Activated CD4-positive, alpha-beta T cell treated with anti-CD3 and anti-CD28 coated beads for 36 hours (primary cell): Measurements from ENCODE around the gene RUFY2. TPM values are rescaled to one million over a fixed set of nuclear protein-coding genes. Genes with fewer than 3 reads are reported as not detected.
"Not testable (repeated sequence)": the region's sequence is repeated elsewhere in the genome, so short reads cannot be mapped to it uniquely, and the experiment has no call there.

Experiments
- ATAC-seq: fragments of 200-7000 bp; cut with Tn5 transposase; one replicate; pipeline ENCODE4 v1.10.0; 2021; ENCODE audit warnings: mild to moderate bottlenecking, moderate library complexity
- CTCF ChIA-PET: fragments of 350-600 bp; sonication (Branson Sonifier 250); formaldehyde crosslinking; loops from one replicate; lab custom pipeline; 2021; ENCODE audit warnings: antibody characterized with exemption; lab: Charles Lee
- POLR2A ChIA-PET: fragments of 350-600 bp; sonication (Branson Sonifier 250); formaldehyde crosslinking; loops from one replicate; lab custom pipeline; 2021; ENCODE audit warnings: antibody characterized with exemption, inconsistent platforms; lab: Charles Lee
- DNase-seq: peaks from one replicate; pipeline ENCODE4 v3.0.0-alpha.2; 2020
- H3K27ac Mint-ChIP-seq: one replicate; pipeline ENCODE4 v1.8.0; 2021; ENCODE audit warnings: mixed read lengths
- H3K27me3 Mint-ChIP-seq: one replicate; pipeline ENCODE4 v1.8.0; 2021; ENCODE audit warnings: mixed read lengths
- H3K36me3 Mint-ChIP-seq: one replicate; pipeline ENCODE4 v1.8.0; 2021; ENCODE audit warnings: low read depth, mixed read lengths
- H3K4me1 Mint-ChIP-seq: one replicate; pipeline ENCODE4 v1.8.0; 2021; ENCODE audit warnings: mixed read lengths
- H3K4me3 Mint-ChIP-seq: one replicate; pipeline ENCODE4 v1.8.0; 2021; ENCODE audit warnings: mild to moderate bottlenecking, moderate library complexity, mixed read lengths
- H3K9me3 Mint-ChIP-seq: one replicate; pipeline ENCODE4 v1.8.0; 2021; ENCODE audit warnings: low read depth, mixed read lengths
- intact Hi-C, 2 experiments: fragments of 100-400 bp; cut with DNase I in 1 of 2; cut with micrococcal nuclease in 1 of 2; formaldehyde crosslinking; loops; one replicate each; pipeline versions ENCODE4 v1.14.2 to v1.15.1; 2022 to 2024; cut with DNase I, micrococcal nuclease
- total RNA-seq, 2 experiments: library from RNA; stranded (reverse); gene quantifications; one replicate each; pipeline ENCODE4 v1.2.3, GENCODE V29; 2021

Gene RUFY2
- total RNA-seq, 2 experiments from 2014 or later, result 9.1 to 9.5 TPM

DNA sequence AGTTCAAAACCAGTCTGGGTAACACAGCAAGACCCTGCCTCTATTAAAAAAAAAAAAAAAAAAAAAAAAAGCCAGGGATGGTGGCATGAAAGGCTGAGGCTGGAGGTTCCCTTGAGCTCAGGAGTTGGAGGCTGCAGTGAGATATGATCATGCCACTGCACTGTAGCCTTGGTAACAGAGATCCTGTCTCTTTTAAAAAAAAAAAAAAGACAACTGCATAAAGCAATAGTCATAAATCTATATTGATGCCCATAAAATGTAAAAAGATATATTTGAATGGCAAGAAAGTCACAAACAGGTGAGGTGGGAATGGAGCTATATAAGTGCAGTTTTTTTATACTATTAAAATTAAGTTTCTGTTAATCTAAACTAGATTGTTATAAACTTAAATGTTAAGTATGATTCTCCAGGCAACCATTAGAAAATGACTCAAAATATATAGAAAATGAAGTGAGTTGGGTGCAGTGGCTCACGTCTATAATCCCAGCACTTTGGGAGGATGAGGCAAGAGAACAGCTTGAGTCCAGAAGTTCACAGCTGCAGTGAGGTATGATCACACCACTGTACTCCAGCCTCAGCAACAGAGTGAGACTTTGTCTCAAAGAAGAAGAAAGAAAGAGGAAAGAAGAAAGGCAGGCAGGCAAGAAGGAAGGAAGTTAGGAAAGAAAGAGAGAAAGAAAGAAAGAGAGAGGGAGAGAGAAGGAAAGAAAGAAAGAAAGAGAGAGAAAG, 88.6 kb downstream of the RUFY2 start:
- CTCF ChIA-PET, result no interaction called here
- intact Hi-C loops, result no loop called here
- POLR2A ChIA-PET, result interaction anchor here (0.7 kb wide), 1 partner anchor 482 kb away, joined by 4 read pairs; no protein-coding TSS in a partner anchor
- Mint-ChIP-seq H3K27ac (no peak overlapping the region), H3K9me3 (peaks cover 12% of the 10 kb centered on the region), H3K27me3 (no peaks in the 10 kb centered on the region), H3K36me3 (peaks cover 6% of the 10 kb centered on the region), H3K4me1 (peaks cover 8% of the 10 kb centered on the region), H3K4me3 (no peak overlapping the region)
- ATAC-seq, result no peak
- no peak for DNase-seq

DNA sequence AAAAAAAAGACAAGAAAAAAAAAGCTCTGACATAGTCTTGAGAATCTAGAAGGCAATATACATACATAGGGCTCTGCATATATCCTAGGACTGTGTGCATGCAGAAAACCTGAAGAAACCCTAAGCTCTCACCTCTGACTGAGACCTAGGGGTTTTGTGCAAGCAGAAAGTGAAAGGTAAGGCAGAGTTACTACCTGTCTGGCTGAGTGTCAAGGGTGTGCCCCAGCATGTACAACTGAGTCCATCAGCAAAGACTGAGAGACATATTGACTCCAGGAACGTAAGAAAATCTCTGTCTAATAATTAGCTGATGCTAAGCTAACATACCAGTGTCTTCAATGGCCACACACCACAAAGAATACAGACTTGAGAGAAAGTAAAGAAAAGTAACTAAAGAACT, 91.5 kb downstream of the RUFY2 start:
- H3K4me3 Mint-ChIP-seq, result no peak overlapping the region
- H3K36me3 Mint-ChIP-seq, result peaks cover 6% of the 10 kb centered on the region
- CTCF ChIA-PET, result interaction anchor here (0.9 kb wide), 1 partner anchor 103 kb away, joined by 3 read pairs; no protein-coding TSS in a partner anchor
- H3K9me3 Mint-ChIP-seq, result peaks cover 12% of the 10 kb centered on the region
- intact Hi-C loops, result no loop called here
- POLR2A ChIA-PET, result no interaction called here
- H3K27ac Mint-ChIP-seq, result no peak overlapping the region
- ATAC-seq (no peak), DNase-seq (no peak)
- H3K27me3 Mint-ChIP-seq, result no peaks in the 10 kb centered on the region
- peaks cover 8% of the 10 kb centered on the region for H3K4me1 Mint-ChIP-seq

DNA sequence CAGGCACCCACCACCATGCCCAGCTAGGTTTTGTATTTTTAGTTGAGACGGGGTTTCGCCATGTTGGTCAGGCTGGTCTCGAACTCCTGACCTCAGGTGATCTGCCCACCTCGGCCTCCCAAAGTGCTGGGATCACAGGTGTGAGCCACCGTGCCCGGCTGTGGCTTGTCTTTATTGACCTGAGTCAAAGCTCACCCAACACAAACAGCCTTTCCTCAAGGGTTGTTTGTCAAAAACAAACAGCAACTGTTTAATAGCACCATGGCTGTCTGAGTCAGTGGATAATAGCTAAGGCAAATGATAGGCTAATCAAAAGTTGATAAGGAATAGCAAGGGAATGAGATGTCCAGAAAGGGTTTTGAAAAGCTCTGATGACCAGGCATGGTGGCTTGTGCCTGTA, 92.1 kb downstream of the RUFY2 start:
- intact Hi-C loops, POLR2A ChIA-PET, H3K27me3 Mint-ChIP-seq, H3K27ac Mint-ChIP-seq, DNase-seq, H3K4me1 Mint-ChIP-seq, ATAC-seq, H3K36me3 Mint-ChIP-seq, H3K4me3 Mint-ChIP-seq: not testable (repeated sequence)
- H3K9me3 Mint-ChIP-seq, result peaks cover 12% of the 10 kb centered on the region
- CTCF ChIA-PET, result interaction anchor here (0.6 to 1.9 kb wide), 5 partner anchors 11 to 529 kb away, joined by 3 to 9 read pairs (median 5); no protein-coding TSS in a partner anchor

DNA sequence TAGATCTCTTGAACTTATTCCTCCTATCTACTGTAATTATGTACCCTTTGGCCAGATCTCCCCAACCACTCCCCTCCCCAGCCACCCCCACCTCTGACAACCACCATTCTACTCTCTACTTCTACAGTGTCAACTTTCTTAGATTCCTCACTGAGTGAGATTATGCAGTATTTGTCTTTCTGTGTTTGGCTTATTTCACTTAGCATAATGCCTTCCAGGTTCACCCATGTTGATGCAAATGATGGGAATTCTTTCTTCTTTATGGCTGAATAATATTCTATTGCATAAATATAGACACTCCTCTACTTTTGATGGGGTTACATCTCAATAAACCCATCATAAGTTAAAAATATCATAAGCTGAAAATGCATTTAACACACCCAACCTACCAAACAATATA, 96.5 kb downstream of the RUFY2 start:
- ChIA-PET CTCF (interaction anchor here (1.1 to 1.8 kb wide), 2 partner anchors 9 to 98 kb away, joined by 3 to 5 read pairs; no protein-coding TSS in a partner anchor), POLR2A (no interaction called here)
- no peak overlapping the region for H3K4me3 Mint-ChIP-seq
- DNase-seq (no peak), ATAC-seq (no peak)
- intact Hi-C loops, result no loop called here
- H3K9me3 Mint-ChIP-seq, result no peaks in the 10 kb centered on the region
- no peaks in the 10 kb centered on the region for H3K27me3 Mint-ChIP-seq
- H3K27ac Mint-ChIP-seq, result no peak overlapping the region
- peaks cover 8% of the 10 kb centered on the region for H3K4me1 Mint-ChIP-seq
- peaks cover 1% of the 10 kb centered on the region for H3K36me3 Mint-ChIP-seq

DNA sequence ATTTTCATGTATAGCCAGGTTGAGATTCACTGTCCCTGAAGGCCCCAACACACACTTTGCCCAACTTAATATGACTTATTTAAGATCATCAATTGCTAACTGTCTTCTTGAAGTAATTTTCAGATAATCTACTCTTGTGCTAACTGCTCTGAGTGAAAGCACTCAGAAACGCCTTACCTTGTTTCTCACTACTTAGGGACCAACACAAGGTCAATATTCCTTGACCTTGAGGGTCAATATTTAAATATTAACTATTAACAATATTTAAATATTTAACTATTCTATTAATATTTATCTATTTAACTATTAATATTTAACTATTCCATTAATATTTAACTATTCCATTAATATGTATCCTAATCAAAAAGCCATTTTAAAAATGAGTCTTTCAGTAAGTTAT, 101.2 kb downstream of the RUFY2 start:
- H3K27me3 Mint-ChIP-seq, result no peaks in the 10 kb centered on the region
- H3K36me3 Mint-ChIP-seq, result no peaks in the 10 kb centered on the region
- no peaks in the 10 kb centered on the region for H3K4me1 Mint-ChIP-seq
- ChIA-PET CTCF (interaction anchor here (0.6 to 1.3 kb wide), 2 partner anchors 93 to 450 kb away, joined by 3 to 4 read pairs; no protein-coding TSS in a partner anchor), POLR2A (no interaction called here)
- H3K4me3 Mint-ChIP-seq, result no peak overlapping the region
- intact Hi-C loops, result loop anchor here in 1 of 2 experiments (10.0 kb wide), 1 partner anchor 611 kb away; the partner anchor contains the start of gene CTNNA3
- DNase-seq, result no peak
- H3K9me3 Mint-ChIP-seq, result no peaks in the 10 kb centered on the region
- no peak for ATAC-seq
- H3K27ac Mint-ChIP-seq, result no peak overlapping the region

DNA sequence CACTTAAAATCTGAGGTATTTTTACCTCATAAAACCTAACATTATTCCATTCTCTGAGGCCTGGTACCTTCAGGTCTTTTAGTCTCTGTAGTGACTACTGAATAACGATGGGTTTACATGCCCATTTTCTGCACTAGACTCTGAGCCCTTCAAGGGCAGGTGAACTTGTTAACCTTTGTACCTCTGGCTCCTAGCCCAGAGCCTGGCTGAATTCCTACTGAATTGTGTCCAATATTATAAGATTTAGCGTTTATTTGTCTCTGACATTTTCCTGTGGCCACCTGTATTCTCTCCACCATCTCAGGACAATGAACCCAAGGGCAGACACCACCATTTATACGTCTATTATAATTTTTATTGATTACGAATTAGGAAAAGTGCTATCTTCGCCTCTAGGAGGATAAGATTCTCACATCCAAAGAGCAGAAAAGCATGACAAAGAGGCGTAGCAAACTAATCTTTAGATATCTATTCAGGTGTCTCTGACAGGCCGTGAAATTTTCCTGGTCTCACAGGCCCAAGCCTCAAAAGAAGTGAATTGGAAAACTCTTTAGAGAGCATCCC, 103.1 kb downstream of the RUFY2 start:
- DNase-seq, result no peak
- no peaks in the 10 kb centered on the region for H3K27me3 Mint-ChIP-seq
- H3K4me3 Mint-ChIP-seq, result no peak overlapping the region
- H3K4me1 Mint-ChIP-seq, result no peaks in the 10 kb centered on the region
- CTCF ChIA-PET, result interaction anchor here (0.6 to 1.4 kb wide), 7 partner anchors 9 to 515 kb away, joined by 3 to 6 read pairs (median 3); no protein-coding TSS in a partner anchor
- no peaks in the 10 kb centered on the region for H3K9me3 Mint-ChIP-seq
- H3K36me3 Mint-ChIP-seq, result no peaks in the 10 kb centered on the region
- POLR2A ChIA-PET, result no interaction called here
- ATAC-seq, result no peak
- H3K27ac Mint-ChIP-seq, result no peak overlapping the region
- intact Hi-C loops, result loop anchor here (2.0 to 10.0 kb wide), 3 partner anchors 89 to 609 kb away; partner anchors contain the start of gene CTNNA3 (in 1 of the 2)

DNA sequence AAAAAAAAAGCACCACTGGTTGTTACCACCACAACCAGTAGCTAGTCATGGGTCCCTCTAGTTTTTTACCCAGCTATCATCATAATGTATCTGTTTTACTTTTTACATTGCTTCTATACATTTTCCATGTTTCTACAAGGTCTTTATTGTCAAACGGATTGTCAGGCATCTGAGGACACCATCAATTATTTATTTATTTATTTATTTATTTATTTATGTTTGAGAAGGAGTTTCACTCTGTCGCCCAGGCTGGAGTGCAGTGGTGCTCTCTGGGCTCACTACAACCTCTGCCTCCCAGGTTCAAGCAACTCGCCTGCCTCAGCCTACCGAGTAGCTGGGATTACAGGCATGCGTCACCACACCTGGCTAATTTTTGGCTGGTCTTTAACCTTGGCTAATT, 104.2 kb downstream of the RUFY2 start:
- ChIA-PET CTCF (interaction anchor here (0.6 to 2.2 kb wide), 20 partner anchors 10 to 523 kb away, joined by 3 to 33 read pairs (median 5); no protein-coding TSS in a partner anchor), POLR2A (interaction anchor here (0.6 kb wide), 1 partner anchor 685 kb away, joined by 6 read pairs; no protein-coding TSS in a partner anchor)
- H3K4me1 Mint-ChIP-seq, result no peaks in the 10 kb centered on the region
- H3K36me3 Mint-ChIP-seq, result no peaks in the 10 kb centered on the region
- H3K27ac Mint-ChIP-seq, result no peak overlapping the region
- H3K4me3 Mint-ChIP-seq, result no peak overlapping the region
- no peaks in the 10 kb centered on the region for H3K9me3 Mint-ChIP-seq
- no peak for ATAC-seq
- intact Hi-C loops, result loop anchor here (1.0 to 10.0 kb wide), 5 partner anchors 88 to 608 kb away; partner anchors contain the start of gene CTNNA3 (in 1 of the 2)
- no peaks in the 10 kb centered on the region for H3K27me3 Mint-ChIP-seq
- no peak for DNase-seq

DNA sequence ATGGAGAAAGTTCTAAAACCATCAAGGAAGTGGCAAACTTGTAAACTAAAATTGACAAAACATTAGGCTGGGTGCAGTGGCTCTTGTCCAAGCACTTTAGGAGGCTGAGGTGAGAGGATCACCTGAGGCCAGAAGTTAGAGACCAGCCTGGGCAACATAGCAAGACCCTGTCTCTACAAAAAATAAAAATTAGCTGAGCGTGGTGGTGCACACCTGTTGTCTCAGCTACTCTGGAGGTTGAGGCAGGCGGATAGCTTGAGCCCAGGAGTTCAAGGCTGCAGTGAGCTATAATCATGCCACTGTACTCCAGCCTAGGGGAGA, 104.6 kb downstream of the RUFY2 start:
- intact Hi-C loops, result loop anchor here (1.0 to 10.0 kb wide), 5 partner anchors 88 to 608 kb away; partner anchors contain the start of gene CTNNA3 (in 1 of the 2)
- no peak overlapping the region for H3K27ac Mint-ChIP-seq
- ChIA-PET CTCF (interaction anchor here (0.6 to 2.2 kb wide), 19 partner anchors 10 to 522 kb away, joined by 3 to 33 read pairs (median 5); no protein-coding TSS in a partner anchor), POLR2A (interaction anchor here (0.6 kb wide), 1 partner anchor 686 kb away, joined by 6 read pairs; no protein-coding TSS in a partner anchor)
- ATAC-seq, result no peak
- no peak for DNase-seq
- H3K27me3 Mint-ChIP-seq, result no peaks in the 10 kb centered on the region
- no peak overlapping the region for H3K4me3 Mint-ChIP-seq
- no peaks in the 10 kb centered on the region for H3K9me3 Mint-ChIP-seq
- no peaks in the 10 kb centered on the region for H3K36me3 Mint-ChIP-seq
- H3K4me1 Mint-ChIP-seq, result no peaks in the 10 kb centered on the region

DNA sequence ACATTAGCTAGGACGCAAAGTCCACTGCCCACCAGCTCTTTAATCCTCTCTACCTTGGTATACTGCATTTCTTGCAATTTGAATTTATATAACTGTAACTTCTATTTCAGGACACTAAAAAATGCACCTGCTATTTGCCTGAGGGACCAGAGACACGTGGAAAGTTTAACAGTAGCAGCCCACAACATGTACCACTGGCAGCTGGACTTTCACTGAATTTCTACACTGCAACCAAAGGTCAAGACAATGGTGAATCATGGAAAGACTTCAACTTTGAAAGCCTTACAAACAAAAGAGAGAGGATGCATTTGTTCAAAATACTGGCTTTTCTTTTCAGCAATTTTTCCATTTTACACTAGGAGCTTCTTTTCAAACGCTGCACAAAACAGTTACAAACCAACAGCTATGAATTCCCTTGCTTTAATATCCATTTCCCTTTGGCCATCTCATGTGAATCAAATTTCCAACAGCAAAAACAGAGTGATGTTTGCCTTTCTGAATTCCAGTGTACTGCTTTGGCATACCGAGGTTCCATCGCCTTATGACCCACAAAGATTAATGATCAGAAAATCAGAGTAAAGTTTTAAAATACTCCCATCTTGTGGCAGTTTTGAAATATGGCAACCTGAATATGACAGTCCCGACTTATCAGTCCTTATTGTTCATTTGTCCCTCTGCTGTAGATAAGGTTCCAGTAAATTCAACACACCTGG, 105.1 kb downstream of the RUFY2 start:
- intact Hi-C loops, result loop anchor here (1.0 to 10.0 kb wide), 5 partner anchors 87 to 607 kb away; partner anchors contain the start of gene CTNNA3 (in 1 of the 2)
- no peaks in the 10 kb centered on the region for H3K9me3 Mint-ChIP-seq
- H3K27me3 Mint-ChIP-seq, result no peaks in the 10 kb centered on the region
- ChIA-PET CTCF (interaction anchor here (0.7 to 2.2 kb wide), 27 partner anchors 9 to 522 kb away, joined by 3 to 33 read pairs (median 4); partner anchors contain the start of gene ATOH7), POLR2A (interaction anchor here (0.5 to 0.6 kb wide), 2 partner anchors 331 to 700 kb away, joined by 3 to 4 read pairs; no protein-coding TSS in a partner anchor)
- DNase-seq, result no peak
- no peaks in the 10 kb centered on the region for H3K4me1 Mint-ChIP-seq
- H3K4me3 Mint-ChIP-seq, result no peak overlapping the region
- no peak overlapping the region for H3K27ac Mint-ChIP-seq
- H3K36me3 Mint-ChIP-seq, result no peaks in the 10 kb centered on the region
- peak; percentile 55 for ATAC-seq

DNA sequence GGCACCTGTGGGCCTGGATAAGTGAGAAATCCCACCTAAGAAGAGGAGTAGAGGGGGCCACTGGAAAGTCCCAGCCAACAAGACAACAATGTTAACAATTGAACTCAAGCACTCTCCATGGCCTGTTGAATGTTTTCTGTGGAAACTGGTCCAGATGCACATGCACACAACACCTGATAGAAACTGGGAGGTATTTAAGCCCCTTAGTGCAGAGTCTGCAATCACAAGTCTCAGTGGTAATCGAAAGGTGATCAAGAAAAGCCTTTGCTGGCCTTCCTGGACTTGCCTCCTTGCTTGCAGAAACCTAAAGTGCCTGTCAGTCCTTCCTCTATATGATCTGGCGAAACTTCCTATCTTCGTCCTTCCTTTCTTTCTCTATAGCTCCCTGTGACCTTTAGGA, 105.8 kb downstream of the RUFY2 start:
- CTCF ChIA-PET, result interaction anchor here (0.7 to 2.2 kb wide), 22 partner anchors 9 to 512 kb away, joined by 3 to 33 read pairs (median 4); partner anchors contain the start of gene ATOH7
- DNase-seq, result no peak
- Mint-ChIP-seq H3K4me3 (no peak overlapping the region), H3K4me1 (no peaks in the 10 kb centered on the region), H3K9me3 (no peaks in the 10 kb centered on the region), H3K27ac (no peak overlapping the region), H3K36me3 (no peaks in the 10 kb centered on the region), H3K27me3 (no peaks in the 10 kb centered on the region)
- no peak for ATAC-seq
- intact Hi-C loops, result loop anchor here in 1 of 2 experiments (10.0 kb wide), 1 partner anchor 606 kb away; the partner anchor contains the start of gene CTNNA3
- POLR2A ChIA-PET, result interaction anchor here (0.6 kb wide), 1 partner anchor 332 kb away, joined by 4 read pairs; no protein-coding TSS in a partner anchor
